SU-DHL-6 (cell line): ENCODE results near the gene JMJD6.

Experiments
- EZH2phosphoT487 ChIP-seq: fragments of 200-600 bp; sonication (generic), shearing (Covaris generic); conservative IDR thresholded peaks from 2 replicates; pipeline ENCODE4 v1.6.1; 2018; ENCODE audit warnings: mild to moderate bottlenecking, antibody characterized with exemption, low read length, moderate library complexity, mixed read lengths
- TF ChIP-seq, protein P1 (sequence below): fragments of 200-600 bp; sonication (generic); IDR thresholded peaks from one replicate; pipeline ENCODE4 v1.5.1; 2017; ENCODE audit warnings: antibody characterized with exemption, mild to moderate bottlenecking, low read length, moderate library complexity; ENCODE audit not compliant: insufficient read depth, poor library complexity, severe bottlenecking

DNA sequence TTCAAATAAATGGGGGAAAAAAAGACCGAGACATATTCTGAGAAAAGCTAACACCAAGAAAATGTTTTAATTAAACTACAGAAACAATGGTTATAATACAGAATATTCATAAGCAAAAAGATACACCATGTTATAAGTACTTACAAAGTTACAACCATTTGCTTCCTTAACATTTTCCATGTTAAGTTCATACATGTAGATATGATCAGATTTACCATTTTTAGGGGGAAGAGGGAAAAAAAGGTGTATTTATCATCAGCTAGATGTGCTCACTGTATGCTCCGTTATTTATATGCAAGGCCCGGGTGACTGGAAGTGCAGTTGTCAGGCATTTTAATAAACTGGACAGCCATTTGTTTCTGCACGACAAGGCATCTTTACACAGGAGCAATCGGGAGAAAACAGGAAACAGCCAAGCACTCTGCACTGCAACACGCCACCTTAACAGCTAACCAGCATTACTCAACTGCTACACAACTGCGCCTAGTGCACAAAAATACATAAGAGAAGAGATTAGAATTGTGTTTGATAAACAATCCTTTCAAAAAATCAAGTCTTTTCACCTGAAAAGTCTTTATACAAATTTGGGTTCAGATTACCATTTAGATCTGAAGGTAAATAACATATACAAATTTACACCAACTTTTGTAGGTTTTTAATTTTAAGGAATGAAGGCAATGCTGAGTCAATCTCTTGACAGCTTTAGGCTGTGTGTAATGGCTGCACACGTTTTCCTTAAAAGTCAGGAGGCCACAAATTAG lies 7.9 kb upstream of the JMJD6 start:
- TF ChIP-seq, protein P1, sequence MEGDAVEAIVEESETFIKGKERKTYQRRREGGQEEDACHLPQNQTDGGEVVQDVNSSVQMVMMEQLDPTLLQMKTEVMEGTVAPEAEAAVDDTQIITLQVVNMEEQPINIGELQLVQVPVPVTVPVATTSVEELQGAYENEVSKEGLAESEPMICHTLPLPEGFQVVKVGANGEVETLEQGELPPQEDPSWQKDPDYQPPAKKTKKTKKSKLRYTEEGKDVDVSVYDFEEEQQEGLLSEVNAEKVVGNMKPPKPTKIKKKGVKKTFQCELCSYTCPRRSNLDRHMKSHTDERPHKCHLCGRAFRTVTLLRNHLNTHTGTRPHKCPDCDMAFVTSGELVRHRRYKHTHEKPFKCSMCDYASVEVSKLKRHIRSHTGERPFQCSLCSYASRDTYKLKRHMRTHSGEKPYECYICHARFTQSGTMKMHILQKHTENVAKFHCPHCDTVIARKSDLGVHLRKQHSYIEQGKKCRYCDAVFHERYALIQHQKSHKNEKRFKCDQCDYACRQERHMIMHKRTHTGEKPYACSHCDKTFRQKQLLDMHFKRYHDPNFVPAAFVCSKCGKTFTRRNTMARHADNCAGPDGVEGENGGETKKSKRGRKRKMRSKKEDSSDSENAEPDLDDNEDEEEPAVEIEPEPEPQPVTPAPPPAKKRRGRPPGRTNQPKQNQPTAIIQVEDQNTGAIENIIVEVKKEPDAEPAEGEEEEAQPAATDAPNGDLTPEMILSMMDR, result no peak
- TF ChIP-seq EZH2phosphoT487, result no peak
